HFF-Myc (cell line): Measurements from ENCODE around the gene PDZD8.

Source experiments
- DNase-seq: peaks from one replicate; pipeline ENCODE4 v3.0.0-alpha.2; 2011; ENCODE audit warnings: low read depth; ENCODE audit errors: extremely low read depth
- H3K4me3 ChIP-seq: replicated peaks from 2 replicates; pipeline ENCODE4 v1.5.1; 2011; ENCODE audit warnings: low read depth, mild to moderate bottlenecking, control low read depth, low read length
- CTCF ChIP-seq: IDR thresholded peaks from 2 replicates; pipeline ENCODE4 v1.5.1; 2012; ENCODE audit warnings: mild to moderate bottlenecking, low read depth, low read length, control low read depth; ENCODE audit errors: missing control alignments

The PDZD8 gene

GRCh38 chr10:117277675-117278074, 97.6 kb downstream of the PDZD8 start:
- DNase-seq = no peak

DNA sequence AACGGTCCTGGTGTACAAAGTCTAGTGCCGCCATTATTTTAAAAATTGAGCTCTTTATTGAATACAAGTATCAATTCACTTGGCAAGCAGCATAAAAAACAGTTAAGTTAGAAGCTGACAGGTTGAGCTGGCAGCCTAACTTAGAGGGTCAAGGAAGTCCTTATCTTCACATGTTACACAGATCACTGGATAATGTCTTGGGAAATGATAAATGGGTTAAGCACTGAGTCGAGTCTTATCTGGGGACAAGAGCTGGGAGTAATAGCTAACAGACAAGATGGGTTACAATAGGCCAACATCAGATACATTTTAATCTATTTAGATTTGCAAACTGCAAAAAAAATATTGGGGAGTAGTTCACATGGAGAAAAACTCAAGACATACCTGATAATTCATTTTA, 100.1 kb downstream of the PDZD8 start:
- TF ChIP-seq CTCF = no peak
- no peak overlapping the region for H3K4me3 ChIP-seq
- no peak for DNase-seq

More at GRCh38 chr10:117277675-117278074, 97.6 kb downstream of the PDZD8 start:
- no peak for TF ChIP-seq CTCF
- no peak overlapping the region for H3K4me3 ChIP-seq

GRCh38 chr10:117274509-117274908, 100.7 kb downstream of the PDZD8 start:
- no peak for DNase-seq
- no peak overlapping the region for H3K4me3 ChIP-seq
- no peak for TF ChIP-seq CTCF

DNA sequence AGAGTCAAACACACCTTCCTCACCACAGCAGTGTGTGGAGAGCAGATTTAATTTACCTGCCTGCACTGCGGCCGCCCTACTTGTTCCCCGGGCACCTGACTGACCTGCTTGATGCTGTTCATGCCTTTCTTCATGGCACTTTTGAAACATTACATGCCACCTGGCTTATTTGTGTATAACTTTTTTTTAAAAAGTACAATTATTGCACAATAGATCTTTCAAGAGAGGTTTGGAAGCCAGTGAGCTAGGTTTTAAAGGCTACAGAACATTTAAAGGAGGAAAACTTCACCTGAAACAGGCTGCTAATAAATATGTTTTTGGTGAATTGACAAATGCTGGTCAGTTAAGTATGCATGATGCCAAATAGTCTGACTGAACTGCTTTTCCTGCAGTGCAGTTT, 101.3 kb downstream of the PDZD8 start:
- TF ChIP-seq CTCF = no peak
- no peak overlapping the region for H3K4me3 ChIP-seq
- no peak for DNase-seq

GRCh38 chr10:117272195-117273076, 102.8 kb downstream of the PDZD8 start:
- no peak for TF ChIP-seq CTCF
- H3K4me3 ChIP-seq = no peak overlapping the region
- DNase-seq = no peak

- H3K4me3 ChIP-seq = no peak overlapping the region
- no peak for TF ChIP-seq CTCF
- DNase-seq = no peak
Measured at GRCh38 chr10:117271427-117271826, 103.8 kb downstream of the PDZD8 start.

GRCh38 chr10:117268907-117269306, 106.3 kb downstream of the PDZD8 start:
- TF ChIP-seq CTCF = no peak

More at GRCh38 chr10:117268907-117269306, 106.3 kb downstream of the PDZD8 start:
- no peak for DNase-seq
- H3K4me3 ChIP-seq = no peak overlapping the region
